Pons (tissue), 1 donor: ENCODE data around the gene AFM.
"Not testable (repeated sequence)": the region's sequence is repeated elsewhere in the genome, so short reads cannot be mapped to it uniquely, and the experiment has no call there.

Experiments used
- DNase-seq: peaks from one replicate; pipeline ENCODE4 v3.0.0-alpha.2; 2016; ENCODE audit warnings: low spot score

The AFM gene

GRCh38 chr4:73507541-73507940 lies 26.0 kb downstream of the AFM start:
- no peak for DNase-seq

- no peak for DNase-seq
Measured at GRCh38 chr4:73508651-73509050, 27.1 kb downstream of the AFM start.

- no peak for DNase-seq
Measured at GRCh38 chr4:73518340-73518739, 36.8 kb downstream of the AFM start.

GRCh38 chr4:73520821-73521220 lies 39.3 kb downstream of the AFM start:
- no peak for DNase-seq

GRCh38 chr4:73523126-73523525 lies 41.6 kb downstream of the AFM start:
- no peak for DNase-seq

GRCh38 chr4:73525611-73526010 lies 44.1 kb downstream of the AFM start:
- no peak for DNase-seq

GRCh38 chr4:73527196-73527595 lies 45.7 kb downstream of the AFM start:
- no peak for DNase-seq

GRCh38 chr4:73528171-73528570 lies 46.6 kb downstream of the AFM start:
- DNase-seq, result no peak

GRCh38 chr4:73533515-73534422 lies 52.2 kb downstream of the AFM start:
- no peak for DNase-seq

GRCh38 chr4:73538162-73538561 lies 56.6 kb downstream of the AFM start:
- DNase-seq, result no peak

GRCh38 chr4:73539386-73539785 lies 57.8 kb downstream of the AFM start:
- no peak for DNase-seq

GRCh38 chr4:73540826-73541225 lies 59.3 kb downstream of the AFM start:
- DNase-seq, result no peak

GRCh38 chr4:73541251-73541650 lies 59.7 kb downstream of the AFM start:
- DNase-seq, result no peak

GRCh38 chr4:73544620-73545019 lies 63.1 kb downstream of the AFM start:
- no peak for DNase-seq

GRCh38 chr4:73550865-73551264 lies 69.3 kb downstream of the AFM start:
- DNase-seq, result not testable (repeated sequence)
